ENCODE measurements around the gene GRIK3.

DNA sequence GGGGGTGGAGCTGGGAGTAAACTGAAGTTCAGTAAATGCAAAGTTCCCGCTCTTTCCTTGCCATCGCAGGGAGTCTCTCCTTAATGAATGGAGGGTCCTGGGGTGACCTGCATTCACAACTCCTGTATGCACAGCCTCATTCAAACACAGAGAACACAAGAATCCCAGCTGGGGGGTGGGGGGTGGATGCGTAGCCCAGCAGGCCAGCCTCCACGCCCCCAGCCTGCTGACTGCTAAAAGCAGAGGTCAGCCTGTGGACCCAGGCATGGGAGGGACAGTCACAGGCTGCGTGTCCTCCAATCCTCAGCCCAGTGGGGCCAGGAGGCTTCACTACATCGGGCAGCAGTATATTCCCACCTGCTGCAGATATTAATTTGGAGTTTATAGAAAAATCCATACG, 263.1 kb downstream of the GRIK3 start:
- TF ChIP-seq, protein P1, sequence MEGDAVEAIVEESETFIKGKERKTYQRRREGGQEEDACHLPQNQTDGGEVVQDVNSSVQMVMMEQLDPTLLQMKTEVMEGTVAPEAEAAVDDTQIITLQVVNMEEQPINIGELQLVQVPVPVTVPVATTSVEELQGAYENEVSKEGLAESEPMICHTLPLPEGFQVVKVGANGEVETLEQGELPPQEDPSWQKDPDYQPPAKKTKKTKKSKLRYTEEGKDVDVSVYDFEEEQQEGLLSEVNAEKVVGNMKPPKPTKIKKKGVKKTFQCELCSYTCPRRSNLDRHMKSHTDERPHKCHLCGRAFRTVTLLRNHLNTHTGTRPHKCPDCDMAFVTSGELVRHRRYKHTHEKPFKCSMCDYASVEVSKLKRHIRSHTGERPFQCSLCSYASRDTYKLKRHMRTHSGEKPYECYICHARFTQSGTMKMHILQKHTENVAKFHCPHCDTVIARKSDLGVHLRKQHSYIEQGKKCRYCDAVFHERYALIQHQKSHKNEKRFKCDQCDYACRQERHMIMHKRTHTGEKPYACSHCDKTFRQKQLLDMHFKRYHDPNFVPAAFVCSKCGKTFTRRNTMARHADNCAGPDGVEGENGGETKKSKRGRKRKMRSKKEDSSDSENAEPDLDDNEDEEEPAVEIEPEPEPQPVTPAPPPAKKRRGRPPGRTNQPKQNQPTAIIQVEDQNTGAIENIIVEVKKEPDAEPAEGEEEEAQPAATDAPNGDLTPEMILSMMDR (conservative IDR thresholded peaks at IDR 0.05; ENCODE audit: low read length): no peak
- no peak for TF ChIP-seq EZH2phosphoT487 (IDR thresholded peaks at IDR 0.05; ENCODE audit: borderline replicate concordance)

Measured in Loucy (cell line).